HG03159 (cell line): ENCODE measurements around the gene IL2RA.
"Not testable (repeated sequence)": the region's sequence is repeated elsewhere in the genome, so short reads cannot be mapped to it uniquely, and the experiment has no call there.

Source experiments
- ATAC-seq: cut with Tn5 transposase; IDR thresholded peaks from one replicate; pipeline ENCODE4 v1.9.1; 2021; ENCODE audit warnings: mild to moderate bottlenecking, moderate library complexity; ENCODE audit not compliant: unreplicated experiment

Gene IL2RA

DNA sequence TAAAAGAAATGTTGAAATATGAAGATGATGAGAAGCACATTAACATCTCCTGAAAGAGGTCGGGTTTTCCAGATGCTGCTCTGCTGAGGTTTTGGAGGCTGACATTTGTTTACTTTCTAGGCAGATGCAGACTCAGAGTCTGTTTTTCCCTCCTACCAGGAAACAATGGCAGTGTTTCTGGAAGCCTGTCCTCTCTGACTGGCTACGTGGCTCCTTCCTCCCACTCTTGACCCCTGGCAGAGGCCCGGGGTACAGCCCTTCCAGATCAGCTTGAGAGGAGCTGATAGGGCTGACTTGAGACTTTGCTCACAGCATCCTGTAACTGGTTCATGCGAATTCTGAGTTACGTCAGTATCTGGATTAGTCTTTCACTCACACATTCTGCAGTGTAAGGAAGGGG lies 43.7 kb downstream of the IL2RA start:
- ATAC-seq = no peak

DNA sequence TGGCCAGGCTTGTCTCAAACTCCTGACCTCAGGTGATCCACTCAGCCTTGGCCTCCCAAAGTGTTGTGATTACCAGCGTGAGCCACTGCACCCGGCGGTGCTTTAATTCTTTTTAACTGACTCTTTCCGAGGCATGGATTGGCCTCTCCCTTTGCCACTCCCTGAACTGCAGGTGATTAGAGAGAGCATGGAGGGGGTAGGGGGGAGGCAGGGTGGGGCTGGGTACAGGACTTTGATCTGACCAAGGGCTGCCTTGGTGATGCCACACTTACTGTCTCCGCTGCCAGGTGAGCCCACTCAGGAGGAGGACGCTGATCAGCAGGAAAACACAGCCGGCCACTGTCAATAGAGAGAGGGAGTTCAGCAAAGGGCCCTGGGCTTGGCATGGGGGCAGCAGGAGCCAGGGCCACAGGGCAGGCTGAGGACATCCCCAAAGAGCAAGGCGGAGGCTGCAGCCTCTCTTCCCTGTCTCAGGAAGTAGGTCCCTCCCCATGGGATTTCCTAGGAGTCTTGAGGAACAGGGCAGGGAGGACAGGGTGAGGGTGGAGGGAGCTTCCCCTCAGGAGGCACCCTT lies 44.3 kb downstream of the IL2RA start:
- no peak for ATAC-seq

DNA sequence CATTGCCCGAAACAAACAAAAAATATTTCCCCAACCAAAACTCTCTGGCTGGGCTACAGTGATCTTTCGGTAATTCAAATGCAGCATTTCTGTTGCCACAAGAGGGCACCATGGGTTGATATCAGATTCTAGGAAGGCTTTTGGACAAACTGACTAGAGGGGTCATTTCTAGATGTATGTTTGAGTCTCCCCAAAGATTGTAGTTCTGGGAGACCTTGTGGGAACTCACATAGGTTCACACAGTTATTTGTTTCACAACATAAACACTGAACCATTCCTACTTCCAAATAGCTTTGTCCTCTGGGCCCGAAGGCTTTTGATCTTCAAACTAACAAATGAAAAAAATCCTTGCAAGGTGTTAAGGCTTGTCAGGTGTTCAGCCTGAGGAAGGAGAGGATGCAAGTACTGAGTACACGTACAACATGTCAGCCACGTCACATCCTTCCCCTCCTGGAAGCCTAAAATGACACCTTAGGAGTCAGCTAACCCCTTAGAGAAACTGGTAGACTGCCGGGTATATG lies 47.9 kb downstream of the IL2RA start:
- ATAC-seq = peak; percentile 72

DNA sequence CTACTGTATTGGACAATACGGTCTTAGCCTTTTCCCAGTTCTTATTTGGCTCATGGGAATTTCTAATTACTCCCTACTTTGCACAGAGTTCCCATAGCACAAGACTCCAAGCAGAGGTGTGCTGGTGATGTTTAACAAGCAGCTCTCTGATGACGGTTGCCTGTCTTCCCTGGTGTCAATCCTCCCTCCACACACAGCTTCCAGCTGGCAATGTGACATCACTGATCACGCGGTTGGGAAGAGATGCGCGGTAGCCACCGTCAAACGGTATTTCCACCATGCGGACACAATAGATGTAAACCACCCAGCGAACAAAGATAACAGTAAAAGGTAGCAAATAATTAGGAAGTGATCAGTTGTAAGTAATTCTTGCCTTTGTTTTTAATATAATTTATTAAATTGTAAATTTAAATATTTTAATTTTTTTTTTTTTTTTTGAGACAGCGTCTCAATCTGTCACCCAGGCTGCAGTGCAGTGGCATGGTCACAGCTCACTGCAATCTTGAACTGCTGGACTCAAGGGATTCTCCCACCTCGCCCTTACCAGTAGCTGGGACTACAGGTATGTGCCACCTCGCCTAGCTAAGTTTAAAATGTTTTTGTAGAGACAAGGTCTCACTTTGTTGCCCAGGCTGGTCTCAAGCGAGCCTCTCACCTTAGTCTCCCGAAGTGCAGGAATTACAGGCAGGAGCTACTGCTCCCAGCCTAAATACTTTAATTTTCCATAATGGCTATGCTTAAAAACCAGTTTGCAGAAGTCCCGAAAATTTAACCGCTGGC lies 48.6 kb downstream of the IL2RA start:
- ATAC-seq = no peak

DNA sequence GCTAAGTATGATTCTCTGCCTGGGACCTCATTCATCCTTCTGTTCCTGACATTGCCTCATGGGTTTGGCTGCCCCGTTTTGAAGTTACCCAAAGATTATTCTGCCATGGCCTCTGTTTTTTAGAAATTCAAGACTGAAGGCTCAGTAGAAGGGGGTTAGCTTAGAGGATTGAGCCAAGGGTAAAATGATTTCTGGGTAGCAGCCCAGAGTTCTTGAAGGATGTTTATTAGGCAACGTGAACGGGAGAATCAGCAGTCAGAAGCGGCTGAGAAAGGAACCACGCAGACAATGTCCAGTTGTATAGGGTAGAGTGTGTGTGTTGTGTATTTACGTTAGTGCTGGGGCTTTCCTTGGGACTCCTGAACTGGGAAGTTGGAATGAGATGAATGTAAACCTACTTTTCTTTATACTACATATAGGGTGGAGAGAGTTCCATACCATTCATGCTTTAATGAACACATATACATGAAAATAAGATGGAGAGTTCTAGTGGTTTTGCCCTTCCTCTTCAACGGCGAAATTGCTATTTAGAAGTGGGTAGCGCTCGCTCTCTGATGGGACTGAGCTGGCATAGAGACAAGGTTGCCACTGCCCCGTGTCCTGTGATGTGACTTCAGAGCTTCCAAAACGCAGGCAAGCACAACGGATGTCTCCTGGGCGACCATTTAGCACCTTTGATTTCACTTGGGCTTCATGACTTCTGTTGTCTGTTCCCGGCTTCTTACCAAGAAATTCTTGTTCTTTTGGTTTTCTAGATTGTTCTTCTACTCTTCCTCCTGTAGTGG lies 49.9 kb downstream of the IL2RA start:
- ATAC-seq = no peak

DNA sequence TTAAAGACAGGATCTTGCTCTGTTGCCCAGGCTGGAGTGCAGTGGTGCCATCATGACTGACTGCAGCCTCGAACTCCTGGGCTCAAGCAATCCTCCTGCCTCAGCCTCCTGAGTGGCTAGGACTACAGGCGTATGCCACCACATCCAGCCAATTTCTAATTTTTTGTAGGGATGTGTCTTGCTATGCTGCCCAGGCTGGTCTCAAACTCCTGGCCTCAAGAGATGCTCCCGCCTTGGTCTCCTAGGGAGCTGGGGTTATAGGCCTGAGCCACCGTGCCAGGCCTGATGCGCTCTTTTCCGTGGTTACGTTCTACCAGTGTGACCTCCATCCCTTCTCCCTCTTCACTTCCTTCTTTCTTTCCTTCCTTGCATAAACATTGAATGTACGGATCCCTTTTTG lies 50.6 kb downstream of the IL2RA start:
- ATAC-seq = no peak

DNA sequence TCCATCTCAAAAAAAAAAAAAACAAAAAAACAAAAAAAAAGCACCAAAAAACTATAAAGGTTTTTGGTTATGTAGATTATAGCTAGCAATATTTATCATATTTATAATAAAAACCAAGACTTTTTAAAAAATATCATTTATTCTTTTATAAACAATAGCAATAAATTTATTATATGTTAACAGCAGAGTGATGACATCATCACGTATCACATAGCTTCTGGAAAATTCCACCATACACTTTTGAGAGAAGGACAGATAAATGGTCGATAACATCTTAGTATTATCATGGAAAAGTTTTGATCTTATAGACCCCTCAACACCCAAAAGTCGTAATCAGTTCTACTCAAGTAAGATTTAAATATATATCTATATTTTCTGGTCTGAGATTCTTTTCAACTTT lies 51.6 kb downstream of the IL2RA start:
- ATAC-seq = no peak

DNA sequence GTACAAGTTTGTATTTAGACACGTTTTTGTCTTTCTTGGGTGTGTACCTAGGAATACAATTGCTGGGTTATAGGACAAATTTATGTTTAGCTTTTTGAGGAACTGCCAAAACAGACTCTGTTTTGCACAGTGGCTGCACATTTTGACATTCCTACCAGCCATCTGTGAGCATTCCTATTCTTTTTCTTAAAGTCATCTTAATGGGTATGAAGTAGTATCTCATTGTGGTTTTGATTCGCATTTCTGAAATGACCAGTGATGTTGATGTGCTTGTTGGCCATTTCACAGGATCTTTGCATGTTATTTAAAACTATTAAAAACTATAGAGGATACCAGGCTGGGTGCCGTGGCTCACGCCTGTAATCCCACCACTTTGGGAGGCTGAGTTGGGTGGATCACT lies 52.2 kb downstream of the IL2RA start:
- no peak for ATAC-seq

DNA sequence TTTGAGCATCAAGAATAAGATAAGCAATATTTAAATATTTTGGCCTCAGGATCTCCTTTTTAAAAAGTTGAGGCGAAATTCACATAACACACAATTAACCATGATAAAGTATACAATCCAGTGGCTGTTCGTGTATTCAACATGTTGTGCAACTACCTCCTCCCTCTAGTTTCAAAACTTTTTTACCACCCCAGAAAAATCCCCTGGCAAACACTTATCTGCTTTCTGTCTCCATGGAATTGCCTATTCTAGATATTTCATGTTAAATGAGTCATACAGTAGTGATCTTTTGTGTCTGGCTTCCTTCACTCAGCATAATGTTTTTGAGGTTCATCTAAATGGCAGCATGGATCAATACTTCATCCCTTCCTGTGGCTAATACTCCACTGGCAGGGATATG lies 53.0 kb downstream of the IL2RA start:
- no peak for ATAC-seq

DNA sequence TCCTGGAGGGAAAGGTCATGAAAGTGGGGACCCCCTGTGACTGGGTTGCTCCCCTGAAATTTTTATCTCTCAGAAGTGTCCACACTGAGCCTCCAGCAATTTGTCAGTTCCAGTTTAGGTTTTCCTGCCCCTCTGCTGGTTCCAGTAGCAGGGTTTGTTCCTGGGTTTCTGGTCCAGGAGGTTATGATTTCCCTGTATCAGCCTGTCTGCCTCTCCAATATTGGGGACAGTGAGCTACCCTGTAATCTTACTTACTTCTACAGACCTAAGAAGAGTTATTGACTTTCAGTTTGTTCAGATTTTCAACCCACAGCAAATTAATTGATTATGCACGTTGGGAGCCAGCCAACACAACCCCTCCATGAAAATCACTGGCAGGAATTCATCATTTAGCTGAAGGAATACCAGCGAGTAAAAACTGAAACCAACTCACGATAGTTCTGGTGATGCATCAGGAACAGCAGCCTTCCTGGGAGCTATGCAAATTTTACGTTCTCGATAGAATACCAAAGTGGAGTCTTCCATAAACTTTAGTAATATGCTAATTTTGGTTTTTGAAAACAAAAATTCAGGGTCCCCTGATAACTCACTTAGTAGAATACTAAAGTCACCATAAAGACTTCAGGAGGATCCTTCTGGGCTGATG lies 53.5 kb downstream of the IL2RA start:
- ATAC-seq = no peak

DNA sequence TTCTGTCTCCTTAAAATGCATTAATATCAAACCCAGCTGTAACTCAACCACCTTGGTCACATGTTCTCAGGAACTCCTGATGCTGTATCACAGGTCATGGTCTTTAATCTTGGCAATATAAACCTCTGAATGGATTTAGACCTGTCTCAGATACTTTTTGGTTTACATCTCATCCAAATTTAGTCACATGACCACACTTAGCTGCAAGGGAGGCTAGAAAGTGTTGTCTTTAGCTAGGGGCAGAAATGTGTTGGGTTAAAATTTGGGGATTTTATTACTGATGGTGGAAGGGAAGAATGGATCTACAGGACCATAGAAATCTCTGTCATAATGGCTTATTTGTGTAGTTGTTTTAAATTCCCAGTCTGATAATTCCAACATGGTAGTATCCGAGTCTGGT lies 55.2 kb downstream of the IL2RA start:
- ATAC-seq = no peak

DNA sequence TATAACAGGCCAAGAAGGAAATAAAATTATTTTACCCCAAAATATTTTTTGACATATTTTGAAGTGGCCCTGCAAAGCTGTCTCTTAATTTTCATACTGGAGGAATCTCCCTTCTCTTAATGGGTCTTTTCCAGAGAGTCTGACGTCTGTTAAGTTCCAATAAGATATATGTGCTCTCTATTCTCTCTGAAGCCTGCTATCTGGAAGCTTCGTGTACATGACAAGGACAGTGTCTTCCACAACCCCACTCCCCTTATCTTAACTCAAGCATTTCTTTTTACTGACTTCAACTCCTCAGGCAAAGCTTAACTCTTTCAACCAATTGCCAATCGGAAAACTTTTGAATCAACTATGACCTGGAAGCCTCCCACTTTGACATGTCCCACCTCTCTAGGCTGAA lies 55.6 kb downstream of the IL2RA start:
- no peak for ATAC-seq

DNA sequence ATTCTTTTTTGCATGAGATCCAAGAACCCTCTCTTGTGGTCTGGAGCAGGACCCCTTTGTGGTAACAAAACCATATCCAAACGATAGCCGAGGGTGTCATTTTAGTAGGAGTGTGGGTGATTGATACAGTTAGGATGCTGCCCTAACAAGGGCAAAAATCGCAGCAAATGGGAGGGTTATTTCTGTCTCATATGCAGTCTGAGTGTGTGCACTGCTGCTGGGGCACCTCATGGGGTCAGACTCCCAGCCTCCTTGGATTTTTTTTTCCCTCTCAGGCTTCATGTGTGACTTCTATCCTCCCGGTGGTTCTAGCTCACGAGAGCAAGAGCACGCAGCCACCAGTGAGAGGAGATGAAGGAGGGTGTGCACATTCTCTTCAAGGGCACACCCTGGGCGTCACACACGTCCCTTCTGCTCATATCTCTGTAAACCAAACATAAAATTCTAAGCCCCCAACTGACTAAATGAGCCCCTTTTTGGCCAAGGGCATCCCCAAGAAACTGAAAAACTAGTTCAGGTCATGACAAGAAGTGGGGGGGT lies 56.2 kb downstream of the IL2RA start:
- no peak for ATAC-seq

DNA sequence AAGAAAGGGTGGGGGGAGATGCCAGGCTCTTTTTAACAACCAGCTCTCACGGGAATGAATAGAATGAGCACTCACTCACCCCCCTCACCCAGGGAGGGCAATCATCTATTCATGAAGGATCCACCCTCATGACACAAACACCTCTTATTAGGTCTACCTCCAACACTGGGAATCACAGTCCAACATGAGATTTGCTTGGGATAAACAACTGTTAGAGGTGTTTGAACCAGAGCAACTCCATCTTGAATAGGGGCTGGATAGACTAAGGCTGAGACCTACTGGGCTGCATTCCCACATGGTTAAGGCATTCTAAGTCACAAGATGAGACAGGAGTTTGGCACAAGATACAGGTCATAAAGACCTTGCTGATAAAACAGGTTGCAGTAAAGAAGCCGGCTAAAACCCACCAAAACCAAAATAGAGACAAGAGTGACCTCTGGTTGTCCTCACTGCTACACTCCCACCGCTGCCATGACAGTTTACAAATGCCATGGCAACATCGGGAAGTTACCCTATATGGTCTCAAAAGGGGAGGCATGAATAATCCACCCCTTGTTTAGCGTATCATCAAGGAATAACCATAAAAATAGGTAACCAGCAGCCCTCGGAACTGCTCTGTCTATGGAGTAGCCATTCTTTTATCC lies 56.9 kb downstream of the IL2RA start:
- ATAC-seq = not testable (repeated sequence)

DNA sequence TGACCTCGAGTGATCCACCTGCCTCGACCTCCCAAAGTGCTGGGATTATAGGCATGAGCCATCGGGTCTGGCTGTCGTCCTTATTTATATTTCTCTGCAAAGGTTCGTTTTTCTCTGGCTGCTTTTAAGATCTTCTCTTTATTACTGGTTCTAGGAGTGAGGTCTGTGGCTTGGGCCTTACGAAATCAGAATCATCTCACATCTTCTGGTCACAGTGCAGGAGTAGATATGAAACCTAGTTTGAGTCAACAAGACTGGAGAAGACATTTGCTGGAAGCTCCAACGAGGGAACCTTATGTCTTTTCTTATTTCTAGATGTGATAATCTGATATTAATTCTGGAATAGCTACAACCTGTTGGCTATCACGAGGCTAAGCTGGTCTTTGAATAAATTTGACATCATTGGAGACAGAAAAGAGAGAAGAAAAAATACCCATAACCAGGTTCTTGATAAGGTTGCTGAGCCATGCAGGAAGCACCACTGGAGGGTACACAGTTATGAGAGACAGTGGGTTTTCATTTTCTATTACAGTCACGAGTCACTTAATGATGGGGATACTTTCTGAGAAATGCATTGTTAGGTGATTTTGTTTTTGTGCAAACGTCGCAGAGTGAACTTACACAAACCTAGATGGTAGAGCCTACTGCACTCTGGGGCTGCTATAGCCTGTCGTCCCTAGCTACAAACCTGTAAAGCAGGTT lies 59.2 kb downstream of the IL2RA start:
- ATAC-seq = no peak

DNA sequence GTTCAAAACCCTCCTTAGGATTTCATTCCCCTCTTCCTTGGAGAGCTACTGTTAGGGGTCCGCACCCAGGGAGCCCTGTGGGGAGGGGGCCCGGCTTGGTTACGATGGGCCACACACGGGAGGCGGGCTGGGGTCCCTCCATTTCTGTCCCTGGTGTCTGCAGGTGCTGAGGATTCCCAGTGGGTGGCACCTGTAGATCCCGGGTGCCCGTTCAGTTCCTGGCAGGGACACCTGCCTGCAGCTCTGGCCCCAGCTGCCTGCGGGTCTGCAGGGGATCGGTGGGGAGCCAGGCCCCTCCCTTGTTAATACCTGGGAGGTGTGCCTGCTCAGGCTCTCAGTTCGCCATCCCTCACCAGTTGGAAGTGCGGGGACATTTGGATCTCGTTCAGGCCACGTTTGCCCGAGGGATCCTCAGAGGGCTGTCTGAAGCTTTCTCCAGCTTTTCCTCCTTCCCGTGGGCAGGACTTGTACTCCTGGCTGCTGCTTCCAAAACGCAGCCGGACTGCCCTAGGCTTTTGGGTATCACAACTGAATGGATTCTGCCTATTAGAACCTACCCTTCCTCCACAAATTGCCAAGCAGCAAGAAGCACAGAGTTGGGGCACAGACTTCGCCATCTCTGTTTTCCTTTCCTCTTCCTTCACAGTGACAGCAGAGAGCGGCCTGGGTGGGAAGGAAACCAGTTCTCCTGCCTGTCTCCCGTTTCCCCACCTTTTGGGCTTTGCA lies 62.6 kb downstream of the IL2RA start:
- no peak for ATAC-seq

DNA sequence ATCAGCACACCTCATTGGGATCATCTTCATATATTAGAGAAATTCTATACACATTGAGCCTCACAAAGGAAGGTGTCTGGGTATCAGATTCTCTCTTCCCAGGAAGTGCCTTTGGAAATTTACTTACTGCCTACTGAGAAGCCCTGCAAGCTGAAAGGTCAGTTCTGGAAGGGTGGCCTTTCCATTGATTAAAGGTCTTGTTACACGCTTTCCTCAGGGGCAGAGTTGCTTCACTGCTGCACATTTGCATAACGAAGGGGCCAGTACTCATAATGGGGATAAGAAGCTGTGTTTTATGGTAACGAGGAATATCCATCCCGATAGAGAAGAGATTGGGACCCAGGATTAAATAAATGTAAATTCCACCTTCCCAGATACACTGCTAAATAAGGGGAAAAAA lies 65.5 kb downstream of the IL2RA start:
- ATAC-seq = no peak

DNA sequence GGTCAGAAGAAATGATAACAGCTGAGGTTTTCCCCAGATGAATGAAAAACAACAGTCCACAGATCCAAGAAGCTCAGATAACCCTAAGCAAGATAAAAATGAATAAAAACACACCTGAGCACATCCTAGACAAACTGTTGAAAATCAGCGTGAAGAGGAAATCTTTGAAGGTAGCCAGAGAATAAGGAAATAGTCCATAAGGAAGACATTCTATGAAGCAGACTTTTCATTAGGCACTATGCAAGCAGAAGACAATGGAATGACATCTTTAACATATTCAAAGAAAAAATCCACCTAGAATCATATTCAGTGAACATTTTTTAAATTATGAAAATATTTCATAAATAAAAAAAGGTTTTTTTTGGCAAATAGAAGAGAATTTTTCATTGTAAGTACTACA lies 69.8 kb downstream of the IL2RA start:
- ATAC-seq = no peak

DNA sequence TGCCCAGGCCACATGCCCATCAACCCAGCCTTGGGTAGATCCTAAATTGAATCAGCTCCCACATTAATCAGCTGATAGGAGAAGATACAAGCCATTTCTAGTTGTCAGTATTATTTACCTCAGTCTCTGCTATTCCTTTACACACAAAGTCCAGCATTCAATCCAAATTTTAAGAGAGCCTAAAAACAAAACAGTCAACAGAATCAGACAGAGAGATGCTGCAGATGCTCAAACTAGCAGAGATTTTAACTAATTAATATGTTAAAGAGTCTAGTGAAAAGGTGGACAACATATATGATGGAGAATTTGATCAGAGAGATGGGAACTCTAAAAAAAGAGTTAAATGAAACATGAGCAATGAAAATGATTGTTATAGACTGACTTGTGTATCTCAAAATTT lies 70.5 kb downstream of the IL2RA start:
- ATAC-seq = no peak
